SH-SY5Y (cell line): ENCODE data around the gene DLEU7.

Experiments
- GATA2 ChIP-seq: IDR thresholded peaks from 2 replicates; pipeline ENCODE4 v1.6.1; 2011; ENCODE audit warnings: mild to moderate bottlenecking, low read depth, low read length
- GATA3 ChIP-seq: IDR thresholded peaks from 2 replicates; pipeline ENCODE4 v1.6.1; 2011; ENCODE audit warnings: low read depth, mild to moderate bottlenecking, low read length, moderate library complexity

GRCh38 chr13:50840284-50840683, 3.2 kb downstream of the DLEU7 start:
- TF ChIP-seq GATA2 = no peak
- no peak for TF ChIP-seq GATA3
